Measurements from ENCODE around the gene ZBTB16. TPM values are rescaled to one million over a fixed set of nuclear protein-coding genes. Genes with fewer than 3 reads are reported as not detected.

Gene ZBTB16
- total RNA-seq, 2 donors from 2014 or later = 3.3 to 4.0 TPM

GRCh38 chr11:114129699-114130098 is 70.2 kb downstream of the ZBTB16 start:
- Mint-ChIP-seq H3K36me3 (ENCODE audit: insufficient read depth in 2 of 2) (no peaks in the 10 kb centered on the region), H3K4me3 (no peak overlapping the region), H3K4me1 (ENCODE audit: low read depth) (peaks cover 29% of the 10 kb centered on the region), H3K27me3 (ENCODE audit: low read depth) (no peaks in the 10 kb centered on the region), H3K9me3 (no peaks in the 10 kb centered on the region), H3K27ac (no peak overlapping the region)
- no peak for DNase-seq
- ATAC-seq (replicated peaks in 1 of 2) = no peak

- DNase-seq (no peak), ATAC-seq (replicated peaks in 1 of 2) (no peak)
- H3K9me3 Mint-ChIP-seq = no peaks in the 10 kb centered on the region
- no peaks in the 10 kb centered on the region for H3K36me3 Mint-ChIP-seq (ENCODE audit: insufficient read depth in 2 of 2)
- peaks cover 31% of the 10 kb centered on the region for H3K4me1 Mint-ChIP-seq (ENCODE audit: low read depth)
- no peak overlapping the region for H3K27ac Mint-ChIP-seq
- no peak overlapping the region for H3K4me3 Mint-ChIP-seq
- H3K27me3 Mint-ChIP-seq (ENCODE audit: low read depth) = no peaks in the 10 kb centered on the region
These were observed 70.6 kb downstream of the ZBTB16 start for GRCh38 chr11:114130115-114130576.

- no peak overlapping the region for H3K4me3 Mint-ChIP-seq
- no peaks in the 10 kb centered on the region for H3K27me3 Mint-ChIP-seq (ENCODE audit: low read depth)
- no peaks in the 10 kb centered on the region for H3K9me3 Mint-ChIP-seq
- DNase-seq (no peak), ATAC-seq (replicated peaks in 1 of 2) (no peak)
- H3K27ac Mint-ChIP-seq = no peak overlapping the region
- no peaks in the 10 kb centered on the region for H3K36me3 Mint-ChIP-seq (ENCODE audit: insufficient read depth in 2 of 2)
- peaks cover 33% of the 10 kb centered on the region for H3K4me1 Mint-ChIP-seq (ENCODE audit: low read depth)
These were observed 71.2 kb downstream of the ZBTB16 start for GRCh38 chr11:114130629-114131277.

- Mint-ChIP-seq H3K4me1 (ENCODE audit: low read depth) (peaks cover 34% of the 10 kb centered on the region), H3K4me3 (peak overlapping the region in 1 of 2 donors; percentile 30), H3K27me3 (ENCODE audit: low read depth) (no peaks in the 10 kb centered on the region), H3K9me3 (no peaks in the 10 kb centered on the region), H3K36me3 (ENCODE audit: insufficient read depth in 2 of 2) (no peaks in the 10 kb centered on the region), H3K27ac (no peak overlapping the region)
- ATAC-seq (replicated peaks in 1 of 2) = peak; percentile 94 to 95
- peak; percentile 4 to 15 for DNase-seq
These were observed 72.0 kb downstream of the ZBTB16 start for GRCh38 chr11:114131461-114131864.

- no peak for DNase-seq
- no peak overlapping the region for H3K27ac Mint-ChIP-seq
- H3K4me1 Mint-ChIP-seq (ENCODE audit: low read depth) = peaks cover 44% of the 10 kb centered on the region
These were observed 72.9 kb downstream of the ZBTB16 start for GRCh38 chr11:114132417-114132816.

GRCh38 chr11:114132944-114133394 is 73.5 kb downstream of the ZBTB16 start:
- no peak overlapping the region for H3K27ac Mint-ChIP-seq
- no peak for ATAC-seq (replicated peaks in 1 of 2)

More at GRCh38 chr11:114132417-114132816, 72.9 kb downstream of the ZBTB16 start:
- Mint-ChIP-seq H3K36me3 (ENCODE audit: insufficient read depth in 2 of 2) (no peaks in the 10 kb centered on the region), H3K9me3 (no peaks in the 10 kb centered on the region), H3K4me3 (no peak overlapping the region), H3K27me3 (ENCODE audit: low read depth) (no peaks in the 10 kb centered on the region)
- no peak for ATAC-seq (replicated peaks in 1 of 2)

GRCh38 chr11:114133548-114134329 is 74.2 kb downstream of the ZBTB16 start:
- Mint-ChIP-seq H3K36me3 (ENCODE audit: insufficient read depth in 2 of 2) (no peaks in the 10 kb centered on the region), H3K27me3 (ENCODE audit: low read depth) (no peaks in the 10 kb centered on the region), H3K9me3 (no peaks in the 10 kb centered on the region), H3K4me3 (no peak overlapping the region), H3K27ac (no peak overlapping the region), H3K4me1 (ENCODE audit: low read depth) (peaks cover 52% of the 10 kb centered on the region)
- no peak for ATAC-seq (replicated peaks in 1 of 2)
- no peak for DNase-seq

More at GRCh38 chr11:114132944-114133394, 73.5 kb downstream of the ZBTB16 start:
- Mint-ChIP-seq H3K4me1 (ENCODE audit: low read depth) (peaks cover 49% of the 10 kb centered on the region), H3K4me3 (no peak overlapping the region), H3K36me3 (ENCODE audit: insufficient read depth in 2 of 2) (no peaks in the 10 kb centered on the region), H3K27me3 (ENCODE audit: low read depth) (no peaks in the 10 kb centered on the region), H3K9me3 (no peaks in the 10 kb centered on the region)
- no peak for DNase-seq

GRCh38 chr11:114134870-114135269 is 75.4 kb downstream of the ZBTB16 start:
- ATAC-seq (replicated peaks in 1 of 2) (no peak), DNase-seq (no peak)
- H3K36me3 Mint-ChIP-seq (ENCODE audit: insufficient read depth in 2 of 2) = no peaks in the 10 kb centered on the region
- H3K27ac Mint-ChIP-seq = no peak overlapping the region
- no peak overlapping the region for H3K4me3 Mint-ChIP-seq
- H3K4me1 Mint-ChIP-seq (ENCODE audit: low read depth) = peaks cover 50% of the 10 kb centered on the region
- no peaks in the 10 kb centered on the region for H3K27me3 Mint-ChIP-seq (ENCODE audit: low read depth)
- no peaks in the 10 kb centered on the region for H3K9me3 Mint-ChIP-seq

- Mint-ChIP-seq H3K36me3 (ENCODE audit: insufficient read depth in 2 of 2) (no peaks in the 10 kb centered on the region), H3K4me1 (ENCODE audit: low read depth) (peaks cover 45% of the 10 kb centered on the region), H3K9me3 (no peaks in the 10 kb centered on the region), H3K4me3 (no peak overlapping the region), H3K27ac (no peak overlapping the region), H3K27me3 (ENCODE audit: low read depth) (no peaks in the 10 kb centered on the region)
- DNase-seq (no peak), ATAC-seq (replicated peaks in 1 of 2) (no peak)
These were observed 76.2 kb downstream of the ZBTB16 start for GRCh38 chr11:114135737-114136151.

GRCh38 chr11:114136686-114137640 is 77.5 kb downstream of the ZBTB16 start:
- no peak for DNase-seq
- H3K27me3 Mint-ChIP-seq (ENCODE audit: low read depth) = no peaks in the 10 kb centered on the region
- H3K36me3 Mint-ChIP-seq (ENCODE audit: insufficient read depth in 2 of 2) = no peaks in the 10 kb centered on the region
- H3K4me3 Mint-ChIP-seq = peak overlapping the region in 1 of 2 donors; percentile 69
- H3K9me3 Mint-ChIP-seq = no peaks in the 10 kb centered on the region
- H3K27ac Mint-ChIP-seq = peak overlapping the region; percentile 21
- H3K4me1 Mint-ChIP-seq (ENCODE audit: low read depth) = peaks cover 34% of the 10 kb centered on the region
- no peak for ATAC-seq (replicated peaks in 1 of 2)

- H3K27me3 Mint-ChIP-seq (ENCODE audit: low read depth) = no peaks in the 10 kb centered on the region
- H3K4me3 Mint-ChIP-seq = no peak overlapping the region
- no peaks in the 10 kb centered on the region for H3K36me3 Mint-ChIP-seq (ENCODE audit: insufficient read depth in 2 of 2)
These were observed 78.3 kb downstream of the ZBTB16 start for GRCh38 chr11:114137838-114138237.

GRCh38 chr11:114138411-114138810 is 78.9 kb downstream of the ZBTB16 start:
- no peak for DNase-seq
- Mint-ChIP-seq H3K27me3 (ENCODE audit: low read depth) (no peaks in the 10 kb centered on the region), H3K9me3 (no peaks in the 10 kb centered on the region), H3K4me3 (no peak overlapping the region), H3K4me1 (ENCODE audit: low read depth) (peaks cover 33% of the 10 kb centered on the region), H3K36me3 (ENCODE audit: insufficient read depth in 2 of 2) (no peaks in the 10 kb centered on the region), H3K27ac (no peak overlapping the region)
- no peak for ATAC-seq (replicated peaks in 1 of 2)

More at GRCh38 chr11:114137838-114138237, 78.3 kb downstream of the ZBTB16 start:
- Mint-ChIP-seq H3K4me1 (ENCODE audit: low read depth) (peaks cover 33% of the 10 kb centered on the region), H3K27ac (no peak overlapping the region), H3K9me3 (no peaks in the 10 kb centered on the region)
- ATAC-seq (replicated peaks in 1 of 2) (no peak), DNase-seq (no peak)
